Right ventricle myocardium superior (tissue), 1 donor: ENCODE measurements around the gene EPHA2. TPM values are rescaled to one million over a fixed set of nuclear protein-coding genes. Genes with fewer than 3 reads are reported as not detected.

Experiments used
- ATAC-seq: fragments of 200-7000 bp; cut with Tn5 transposase; one replicate; pipeline ENCODE4 v1.9.1; 2020; ENCODE audit warnings: mild to moderate bottlenecking; ENCODE audit not compliant: poor library complexity
- DNase-seq: peaks from one replicate; pipeline ENCODE4 v3.0.0-alpha.2; 2020
- intact Hi-C: fragments of 100-400 bp; cut with DNase I; formaldehyde crosslinking; loops from one replicate; pipeline ENCODE4 v1.11.2; 2022
- total RNA-seq: library from RNA; stranded (reverse); fragmentation: NEBNext Ultra II Directional; extraction: Animal tissue kit (Norgen Biotek cat#: 25700); gene quantifications from one replicate; pipeline ENCODE4 v1.2.1, GENCODE V29; 2021
- donor health status: DM: no; HTN: yes; CAD: no; lungs with severe emphysema.

The EPHA2 gene
- total RNA-seq, 1 donor from 2014 or later: 7.3 TPM

GRCh38 chr1:16144325-16145029, 11.4 kb downstream of the EPHA2 start:
- DNase-seq: no peak
- intact Hi-C loops: no loop called here

GRCh38 chr1:16143566-16144324, 12.1 kb downstream of the EPHA2 start:
- DNase-seq (peak; percentile 74), ATAC-seq (peak; percentile 56)
- intact Hi-C loops: no loop called here

More at GRCh38 chr1:16144325-16145029, 11.4 kb downstream of the EPHA2 start:
- ATAC-seq: no peak

- intact Hi-C loops: no loop called here
- DNase-seq (no peak), ATAC-seq (no peak)
Measured at GRCh38 chr1:16143005-16143565, 12.8 kb downstream of the EPHA2 start.

GRCh38 chr1:16142383-16142995, 13.4 kb downstream of the EPHA2 start:
- intact Hi-C loops: no loop called here
- no peak for ATAC-seq
- no peak for DNase-seq

- intact Hi-C loops: no loop called here
- DNase-seq (no peak), ATAC-seq (no peak)
Measured at GRCh38 chr1:16141573-16142336, 14.1 kb downstream of the EPHA2 start.

GRCh38 chr1:16140068-16140596, 15.7 kb downstream of the EPHA2 start:
- DNase-seq: no peak

GRCh38 chr1:16139473-16139962, 16.4 kb downstream of the EPHA2 start:
- ATAC-seq (no peak), DNase-seq (no peak)
- intact Hi-C loops: no loop called here

More at GRCh38 chr1:16140068-16140596, 15.7 kb downstream of the EPHA2 start:
- intact Hi-C loops: no loop called here
- no peak for ATAC-seq

- DNase-seq: no peak
- intact Hi-C loops: no loop called here
- no peak for ATAC-seq
Measured at GRCh38 chr1:16138772-16139221, 17.1 kb downstream of the EPHA2 start.

GRCh38 chr1:16137890-16138467, 17.9 kb downstream of the EPHA2 start:
- ATAC-seq (no peak), DNase-seq (no peak)
- intact Hi-C loops: no loop called here

- no peak for DNase-seq
- intact Hi-C loops: no loop called here
- no peak for ATAC-seq
Measured at GRCh38 chr1:16135501-16135900, 20.4 kb downstream of the EPHA2 start.

GRCh38 chr1:16134906-16135305, 21.0 kb downstream of the EPHA2 start:
- no peak for ATAC-seq
- intact Hi-C loops: no loop called here
- DNase-seq: no peak

- intact Hi-C loops: no loop called here
- DNase-seq (no peak), ATAC-seq (no peak)
Measured at GRCh38 chr1:16134066-16134801, 21.6 kb downstream of the EPHA2 start.

GRCh38 chr1:16133007-16133961, 22.6 kb downstream of the EPHA2 start:
- ATAC-seq (no peak), DNase-seq (no peak)

GRCh38 chr1:16132325-16132785, 23.5 kb downstream of the EPHA2 start:
- no peak for ATAC-seq
- DNase-seq: no peak
- intact Hi-C loops: no loop called here

More at GRCh38 chr1:16133007-16133961, 22.6 kb downstream of the EPHA2 start:
- intact Hi-C loops: no loop called here

GRCh38 chr1:16131636-16132324, 24.1 kb downstream of the EPHA2 start:
- intact Hi-C loops: no loop called here
- ATAC-seq: no peak
- DNase-seq: no peak
